Measurements from ENCODE around the gene BCAR1.

GRCh38 chr16:75204410-75204758 is 47.0 kb downstream of the BCAR1 start:
- TF ChIP-seq POLR2A (IDR thresholded peaks at IDR 0.05; ENCODE audit: low read depth, low read length) = no peak
- no peak for TF ChIP-seq POLR2AphosphoS5 (IDR thresholded peaks at IDR 0.05; ENCODE audit: low read depth, low read length)
- no peak for TF ChIP-seq SPI1 (IDR thresholded peaks at IDR 0.05; ENCODE audit: low read depth, low read length)
